Smooth muscle cell (in vitro differentiated cells): Measurements from ENCODE around the gene NR2F1-AS1. TPM values are rescaled to one million over a fixed set of nuclear protein-coding genes. Genes with fewer than 3 reads are reported as not detected.

ENCODE experiments used
- DNase-seq: peaks from one replicate; lab custom pipeline; 2025; ENCODE audit not compliant: unreplicated experiment; lab: John Stamatoyannopoulos, UW
- H2AFZ ChIP-seq: fragments of 200-600 bp; sonication (generic); 2 replicates; pipeline ENCODE4 v1.6.0; 2016; ENCODE audit warnings: antibody characterized with exemption, low read depth, mild to moderate bottlenecking
- H3F3A ChIP-seq: fragments of 200-600 bp; sonication (generic); 2 replicates; pipeline ENCODE4 v1.6.0; 2017; ENCODE audit warnings: antibody characterized with exemption, low read depth
- H3K27ac ChIP-seq: fragments of 200-600 bp; sonication (generic); 2 replicates; pipeline ENCODE4 v1.5.1; 2016; ENCODE audit warnings: low read depth, mild to moderate bottlenecking
- H3K27me3 ChIP-seq: fragments of 200-600 bp; sonication (generic); 2 replicates; pipeline ENCODE4 v1.6.1; 2016; ENCODE audit warnings: low read depth, mild to moderate bottlenecking
- H3K36me3 ChIP-seq: fragments of 200-600 bp; sonication (generic); 2 replicates; pipeline ENCODE4 v1.5.1; 2016; ENCODE audit warnings: low read depth
- H3K4me1 ChIP-seq: fragments of 200-600 bp; sonication (generic); 2 replicates; pipeline ENCODE4 v1.5.1; 2016; ENCODE audit warnings: low read depth
- H3K4me2 ChIP-seq: fragments of 200-600 bp; sonication (generic); 2 replicates; pipeline ENCODE4 v1.6.0; 2016; ENCODE audit warnings: mild to moderate bottlenecking
- H3K4me3 ChIP-seq: fragments of 200-600 bp; sonication (generic); 2 replicates; pipeline ENCODE4 v1.5.1; 2016; ENCODE audit warnings: mild to moderate bottlenecking
- H3K79me2 ChIP-seq: fragments of 200-600 bp; sonication (generic); 2 replicates; pipeline ENCODE4 v1.6.0; 2016; ENCODE audit warnings: low read depth, mild to moderate bottlenecking
- H3K9ac ChIP-seq: fragments of 200-600 bp; sonication (generic); 2 replicates; pipeline ENCODE4 v1.6.0; 2016; ENCODE audit warnings: low read depth
- H3K9me3 ChIP-seq: fragments of 200-600 bp; sonication (generic); replicated peaks from 2 replicates; pipeline ENCODE4 v1.5.1; 2016; ENCODE audit warnings: low read depth
- H4K20me1 ChIP-seq: fragments of 200-600 bp; sonication (generic); 2 replicates; pipeline ENCODE4 v1.6.0; 2016; ENCODE audit warnings: low read depth
- WGBS: methylation state at CpG from one replicate; pipeline ENCODE4 v1.1.7; 2016; ENCODE audit warnings: low lambda C conversion rate; 5-methylcytosine and 5-hydroxymethylcytosine counted together
- polyA plus RNA-seq: library from polyadenylated mRNA; unstranded; fragments of >200 nt; fragmentation: Nextera tagmentation; extraction: Ambion mirVana; gene quantifications from 2 replicates; pipeline ENCODE4 v1.2.1, GENCODE V29; 2016
- total RNA-seq: library from RNA; depleted of rRNA; stranded (reverse); fragments of >200 nt; gene quantifications from 2 replicates; pipeline ENCODE4 v1.2.3, GENCODE V29; 2014
- TF ChIP-seq, protein P1 (sequence below): fragments of 200-600 bp; sonication (generic); IDR thresholded peaks from 2 replicates; pipeline ENCODE4 v1.5.1; 2017; ENCODE audit warnings: borderline replicate concordance, mild to moderate bottlenecking, antibody characterized with exemption; ENCODE audit not compliant: insufficient read depth, poor library complexity, severe bottlenecking

Gene NR2F1-AS1
- total and polyA plus RNA-seq, 2 experiments from 2014 or later = 18.7 to 26.1 TPM

DNA sequence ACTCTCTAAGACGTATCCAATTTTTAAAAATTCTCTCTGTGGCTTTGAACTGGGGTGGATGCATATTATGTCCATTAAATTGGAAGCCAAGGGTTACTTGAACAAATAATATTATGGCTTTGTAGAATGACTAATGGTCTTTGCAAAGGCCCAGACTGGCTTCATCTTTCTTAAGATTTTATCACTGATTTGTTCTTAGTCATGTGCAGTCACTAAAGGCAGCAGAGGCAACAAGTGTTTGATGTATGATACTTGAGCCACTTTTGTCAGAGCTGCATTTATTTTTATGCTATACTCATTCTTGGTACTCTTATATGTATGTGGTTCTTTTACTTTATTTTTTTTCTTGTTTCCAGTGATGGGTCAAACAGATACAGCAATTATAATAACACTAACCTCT lies 152.2 kb downstream of the NR2F1-AS1 start:
- H3K9ac ChIP-seq = no peak overlapping the region
- no peak overlapping the region for H3K27ac ChIP-seq
- no peaks in the 10 kb centered on the region for H3K36me3 ChIP-seq
- H2AFZ ChIP-seq = no peak overlapping the region
- no peaks in the 10 kb centered on the region for H3K79me2 ChIP-seq
- H4K20me1 ChIP-seq = no peaks in the 10 kb centered on the region
- H3K4me2 ChIP-seq = no peak overlapping the region
- DNase-seq = no peak
- TF ChIP-seq, protein P1, sequence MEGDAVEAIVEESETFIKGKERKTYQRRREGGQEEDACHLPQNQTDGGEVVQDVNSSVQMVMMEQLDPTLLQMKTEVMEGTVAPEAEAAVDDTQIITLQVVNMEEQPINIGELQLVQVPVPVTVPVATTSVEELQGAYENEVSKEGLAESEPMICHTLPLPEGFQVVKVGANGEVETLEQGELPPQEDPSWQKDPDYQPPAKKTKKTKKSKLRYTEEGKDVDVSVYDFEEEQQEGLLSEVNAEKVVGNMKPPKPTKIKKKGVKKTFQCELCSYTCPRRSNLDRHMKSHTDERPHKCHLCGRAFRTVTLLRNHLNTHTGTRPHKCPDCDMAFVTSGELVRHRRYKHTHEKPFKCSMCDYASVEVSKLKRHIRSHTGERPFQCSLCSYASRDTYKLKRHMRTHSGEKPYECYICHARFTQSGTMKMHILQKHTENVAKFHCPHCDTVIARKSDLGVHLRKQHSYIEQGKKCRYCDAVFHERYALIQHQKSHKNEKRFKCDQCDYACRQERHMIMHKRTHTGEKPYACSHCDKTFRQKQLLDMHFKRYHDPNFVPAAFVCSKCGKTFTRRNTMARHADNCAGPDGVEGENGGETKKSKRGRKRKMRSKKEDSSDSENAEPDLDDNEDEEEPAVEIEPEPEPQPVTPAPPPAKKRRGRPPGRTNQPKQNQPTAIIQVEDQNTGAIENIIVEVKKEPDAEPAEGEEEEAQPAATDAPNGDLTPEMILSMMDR = no peak
- no peak overlapping the region for H3K4me3 ChIP-seq
- 89% methylated on average over 1 of the region's 1 CpG for WGBS
- H3F3A ChIP-seq = no peaks in the 10 kb centered on the region
- H3K4me1 ChIP-seq = no peaks in the 10 kb centered on the region
- no peaks in the 10 kb centered on the region for H3K27me3 ChIP-seq
- no peaks in the 10 kb centered on the region for H3K9me3 ChIP-seq

DNA sequence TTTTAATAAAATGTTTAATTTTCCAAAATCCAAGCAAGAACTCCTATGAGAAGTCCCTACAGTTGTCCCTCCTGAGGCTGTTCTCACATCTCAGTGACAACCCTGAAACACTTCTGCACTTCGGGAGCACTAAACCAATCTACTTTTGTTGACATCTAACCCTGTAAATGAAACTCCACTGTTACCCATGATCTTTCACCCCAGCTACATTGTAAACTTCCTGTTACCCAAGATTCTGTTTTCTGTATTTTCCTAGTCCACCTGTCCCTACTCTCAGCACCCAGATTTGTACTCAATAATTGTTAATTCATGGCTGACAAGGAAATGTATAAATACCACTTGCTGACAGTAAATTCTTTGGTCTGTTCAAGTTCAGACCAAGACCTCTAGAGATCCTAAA lies 153.7 kb downstream of the NR2F1-AS1 start:
- TF ChIP-seq, protein P1 = no peak
- H2AFZ ChIP-seq = no peak overlapping the region
- H3K27me3 ChIP-seq = no peaks in the 10 kb centered on the region

DNA sequence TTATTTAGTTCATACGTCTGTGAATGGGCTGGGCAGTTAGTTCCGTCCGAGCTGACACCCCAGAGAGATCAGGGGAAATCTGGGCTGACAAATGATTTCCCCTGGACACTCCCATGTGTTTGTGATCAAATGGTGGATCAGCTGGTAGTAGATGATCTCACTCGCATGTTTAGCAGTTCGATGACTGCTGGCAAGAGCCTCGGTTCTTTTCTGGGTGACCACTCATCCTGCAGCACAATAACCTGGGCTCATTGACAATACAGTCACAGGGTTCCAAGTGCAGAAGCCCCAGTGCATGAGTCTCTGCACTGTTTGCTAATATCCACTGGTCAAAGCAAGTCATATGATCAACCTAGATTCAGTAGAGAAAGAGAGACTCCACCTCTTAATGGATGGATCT lies 155.9 kb downstream of the NR2F1-AS1 start:
- no peaks in the 10 kb centered on the region for H3K36me3 ChIP-seq
- no peaks in the 10 kb centered on the region for H3K79me2 ChIP-seq
- H2AFZ ChIP-seq = no peak overlapping the region
- H3K4me1 ChIP-seq = peaks cover 33% of the 10 kb centered on the region
- no peak for DNase-seq
- TF ChIP-seq, protein P1 = no peak
- H3K27me3 ChIP-seq = no peaks in the 10 kb centered on the region
- H3K9ac ChIP-seq = no peak overlapping the region
- H3F3A ChIP-seq = no peaks in the 10 kb centered on the region
- H3K27ac ChIP-seq = no peak overlapping the region
- H3K4me2 ChIP-seq = no peak overlapping the region
- no peaks in the 10 kb centered on the region for H4K20me1 ChIP-seq
- 90% methylated on average over 6 of the region's 6 CpGs for WGBS
- H3K4me3 ChIP-seq = no peak overlapping the region
- no peaks in the 10 kb centered on the region for H3K9me3 ChIP-seq

More for the DNA sequence above, 153.7 kb downstream of the NR2F1-AS1 start:
- Histone ChIP-seq H3K4me3 (no peak overlapping the region), H3K9me3 (no peaks in the 10 kb centered on the region), H3K4me1 (peaks cover 14% of the 10 kb centered on the region), H3F3A (no peaks in the 10 kb centered on the region), H3K9ac (no peak overlapping the region), H3K4me2 (no peak overlapping the region), H3K27ac (no peak overlapping the region), H3K36me3 (no peaks in the 10 kb centered on the region), H4K20me1 (no peaks in the 10 kb centered on the region), H3K79me2 (no peaks in the 10 kb centered on the region)
- 90% methylated on average over 1 of the region's 1 CpG for WGBS
- DNase-seq = no peak

DNA sequence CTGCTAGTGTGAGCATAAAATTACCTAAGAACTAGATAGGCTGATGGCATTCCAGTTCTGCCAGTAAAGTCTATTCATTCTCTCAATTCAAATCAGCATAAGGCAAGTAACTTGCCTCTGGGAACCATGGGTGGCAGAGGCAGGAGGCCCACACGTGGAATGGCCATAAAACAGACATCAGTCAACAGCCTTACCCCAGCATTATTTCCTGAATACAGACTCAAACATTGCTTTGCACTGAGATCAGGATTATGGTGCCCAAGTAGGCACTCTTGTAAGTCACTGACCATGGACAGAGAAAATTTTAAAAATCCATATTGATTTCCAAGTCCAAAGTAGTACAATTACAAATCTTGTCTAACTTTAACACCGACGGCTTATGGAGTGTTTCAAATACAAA lies 157.7 kb downstream of the NR2F1-AS1 start:
- peaks cover 34% of the 10 kb centered on the region for H3K4me1 ChIP-seq
- no peaks in the 10 kb centered on the region for H3K79me2 ChIP-seq
- no peaks in the 10 kb centered on the region for H3K36me3 ChIP-seq
- no peaks in the 10 kb centered on the region for H3K27me3 ChIP-seq
- H3K9ac ChIP-seq = no peak overlapping the region
- no peak for DNase-seq
- TF ChIP-seq, protein P1 = no peak
- no peaks in the 10 kb centered on the region for H3K9me3 ChIP-seq
- H3K4me2 ChIP-seq = no peak overlapping the region
- no peaks in the 10 kb centered on the region for H4K20me1 ChIP-seq
- 70% methylated on average over 3 of the region's 3 CpGs for WGBS
- no peaks in the 10 kb centered on the region for H3F3A ChIP-seq
- H3K4me3 ChIP-seq = no peak overlapping the region
- H2AFZ ChIP-seq = no peak overlapping the region
- no peak overlapping the region for H3K27ac ChIP-seq
